Measurements from ENCODE around the gene ITPK1.

GRCh38 chr14:93040982-93041381 is 74.7 kb downstream of the ITPK1 start:
- TF ChIP-seq SUZ12 (IDR thresholded peaks at IDR 0.05; ENCODE audit: unreplicated experiment) (no peak), TAF1 (IDR thresholded peaks at IDR 0.05; ENCODE audit: borderline replicate concordance, low read depth, low read length) (no peak)

Measured in GM12878 (cell line).